GM21717 (cell line): ENCODE data around the gene FXYD5.

ENCODE experiments used
- ATAC-seq: cut with Tn5 transposase; IDR thresholded peaks from one replicate; pipeline ENCODE4 v1.9.1; 2021; ENCODE audit warnings: mild to moderate bottlenecking, moderate library complexity; ENCODE audit not compliant: unreplicated experiment

FXYD5 gene

GRCh38 chr19:35211545-35212230 lies 57.2 kb downstream of the FXYD5 start:
- ATAC-seq = no peak

GRCh38 chr19:35212241-35212640 lies 57.7 kb downstream of the FXYD5 start:
- ATAC-seq = no peak

- ATAC-seq = no peak
Observed at GRCh38 chr19:35213663-35214632, 59.4 kb downstream of the FXYD5 start.

- ATAC-seq = no peak
Observed at GRCh38 chr19:35214766-35215422, 60.4 kb downstream of the FXYD5 start.

- no peak for ATAC-seq
Observed at GRCh38 chr19:35216016-35216832, 61.7 kb downstream of the FXYD5 start.

- no peak for ATAC-seq
Observed at GRCh38 chr19:35216833-35217648, 62.5 kb downstream of the FXYD5 start.

GRCh38 chr19:35217649-35217990 lies 63.1 kb downstream of the FXYD5 start:
- no peak for ATAC-seq

- no peak for ATAC-seq
Observed at GRCh38 chr19:35219008-35219407, 64.5 kb downstream of the FXYD5 start.
